Dermis microvascular lymphatic vessel endothelial cell (primary cell): Measurements from ENCODE around the gene KRT79. TPM values are rescaled to one million over a fixed set of nuclear protein-coding genes. Genes with fewer than 3 reads are reported as not detected.
A peak's percentile ranks its signal among the peaks of the same experiment; 100 is the strongest.
"Not testable (repeated sequence)": the region's sequence is repeated elsewhere in the genome, so short reads cannot be mapped to it uniquely, and the experiment has no call there.

ENCODE experiments used
- DNase-seq, 2 donors: peaks; one replicate each; pipeline versions ENCODE4 v3.0.0 to v3.0.0-alpha.2; 2010; ENCODE audit warnings: low read depth in 2 of 2
- total RNA-seq: library from RNA; depleted of rRNA; stranded (reverse); fragments of >200 nt; gene quantifications from 2 replicates; pipeline ENCODE4 v1.2.1, GENCODE V29; 2014

Gene KRT79
- total RNA-seq, 1 donor from 2014 or later: not detected

- no peak for DNase-seq
These were observed 27.4 kb upstream of the KRT79 start for GRCh38 chr12:52861511-52861910.

GRCh38 chr12:52860102-52860823 lies 26.2 kb upstream of the KRT79 start:
- no peak for DNase-seq

- DNase-seq: no peak
These were observed 23.4 kb upstream of the KRT79 start for GRCh38 chr12:52857500-52857899.

GRCh38 chr12:52856787-52857186 lies 22.7 kb upstream of the KRT79 start:
- no peak for DNase-seq

GRCh38 chr12:52856077-52856476 lies 22.0 kb upstream of the KRT79 start:
- not testable (repeated sequence) for DNase-seq

GRCh38 chr12:52851787-52852186 lies 17.7 kb upstream of the KRT79 start:
- DNase-seq: no peak

GRCh38 chr12:52850681-52851080 lies 16.6 kb upstream of the KRT79 start:
- DNase-seq: no peak

GRCh38 chr12:52849511-52849910 lies 15.4 kb upstream of the KRT79 start:
- DNase-seq: no peak

- no peak for DNase-seq
These were observed 14.6 kb upstream of the KRT79 start, which contains the start of gene KRT78 for GRCh38 chr12:52848661-52849255. KRT78 (minus strand) TSS chr12:52848994; CDS start chr12:52848930, 64 bp downstream.

- DNase-seq: no peak
These were observed 13.4 kb upstream of the KRT79 start for GRCh38 chr12:52847335-52848102.

GRCh38 chr12:52846356-52846970 lies 12.4 kb upstream of the KRT79 start:
- DNase-seq: no peak

GRCh38 chr12:52845946-52846345 lies 11.8 kb upstream of the KRT79 start:
- no peak for DNase-seq

GRCh38 chr12:52844386-52844785 lies 10.3 kb upstream of the KRT79 start:
- DNase-seq: no peak

- no peak for DNase-seq
These were observed 5.5 kb upstream of the KRT79 start for GRCh38 chr12:52839436-52840105.

GRCh38 chr12:52838609-52839435 lies 4.7 kb upstream of the KRT79 start:
- no peak for DNase-seq

- no peak for DNase-seq
These were observed 3.9 kb upstream of the KRT79 start for GRCh38 chr12:52837781-52838608.

- peak in 1 of 2 donors; percentile 69 for DNase-seq
These were observed 3.3 kb upstream of the KRT79 start for GRCh38 chr12:52837413-52837741.

- DNase-seq: no peak
These were observed 2.6 kb upstream of the KRT79 start for GRCh38 chr12:52836491-52837412.

- DNase-seq: peak in 1 of 2 donors; percentile 74
These were observed 1.9 kb upstream of the KRT79 start for GRCh38 chr12:52836042-52836466.
